ENCODE results near the gene NCDN. TPM values are rescaled to one million over a fixed set of nuclear protein-coding genes. Genes with fewer than 3 reads are reported as not detected.

NCDN gene
- total RNA-seq, 2 donors from 2014 or later, result 14.3 to 20.1 TPM

DNA sequence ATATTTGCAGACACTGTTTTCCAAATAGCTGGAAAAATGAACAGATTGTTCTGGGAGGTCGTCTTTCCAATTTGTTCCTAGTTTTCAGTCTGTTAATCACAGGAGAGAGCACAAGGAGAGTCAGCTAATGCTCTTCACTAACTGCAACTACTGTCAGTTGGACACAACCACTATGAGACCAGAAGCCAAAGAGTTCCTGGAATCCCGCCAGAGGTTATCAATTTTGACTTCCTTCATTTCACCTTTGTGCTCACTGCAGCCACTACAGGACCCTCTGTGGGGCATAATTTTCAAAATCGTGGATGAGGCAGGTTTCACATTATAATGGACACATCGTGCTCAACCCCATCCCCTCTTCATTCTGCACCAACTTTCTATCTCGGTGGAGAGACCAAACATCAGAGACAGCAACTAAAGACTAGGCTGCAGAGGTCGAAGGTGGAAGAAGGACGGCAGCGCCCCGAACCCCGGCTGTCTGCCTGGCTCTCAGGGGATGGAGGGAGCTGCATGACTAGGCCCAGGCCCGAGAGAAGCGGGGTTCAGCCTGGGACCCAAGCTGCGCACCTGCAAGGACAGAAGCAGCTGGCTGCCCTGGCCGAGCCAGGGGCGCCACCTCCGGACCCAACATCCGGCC, 998 bp upstream of the NCDN start:
- ATAC-seq (no peak), DNase-seq (no peak)
- TF ChIP-seq CTCF (IDR thresholded peaks at IDR 0.05), result no peak
- TF ChIP-seq POLR2A (IDR thresholded peaks at IDR 0.05), result no peak
- Histone ChIP-seq H3K4me3 (peak overlapping the region; percentile 73 to 76), H3K36me3 (replicated peaks in 1 of 2; ENCODE audit: insufficient read depth in 1 of 2, low read depth in 2 of 2) (no peaks in the 10 kb centered on the region), H3K27me3 (no peaks in the 10 kb centered on the region), H3K9me3 (no peaks in the 10 kb centered on the region), H3K27ac (peak overlapping the region; percentile 92 to 99 (median 98)), H3K4me1 (peaks cover 75% of the 10 kb centered on the region)
- WGBS, 2 donors, result 0 to 1% methylated on average over 5 to 17 of the region's 17 CpGs
- intact Hi-C loops (cut with DNase I), result no loop called here

DNA sequence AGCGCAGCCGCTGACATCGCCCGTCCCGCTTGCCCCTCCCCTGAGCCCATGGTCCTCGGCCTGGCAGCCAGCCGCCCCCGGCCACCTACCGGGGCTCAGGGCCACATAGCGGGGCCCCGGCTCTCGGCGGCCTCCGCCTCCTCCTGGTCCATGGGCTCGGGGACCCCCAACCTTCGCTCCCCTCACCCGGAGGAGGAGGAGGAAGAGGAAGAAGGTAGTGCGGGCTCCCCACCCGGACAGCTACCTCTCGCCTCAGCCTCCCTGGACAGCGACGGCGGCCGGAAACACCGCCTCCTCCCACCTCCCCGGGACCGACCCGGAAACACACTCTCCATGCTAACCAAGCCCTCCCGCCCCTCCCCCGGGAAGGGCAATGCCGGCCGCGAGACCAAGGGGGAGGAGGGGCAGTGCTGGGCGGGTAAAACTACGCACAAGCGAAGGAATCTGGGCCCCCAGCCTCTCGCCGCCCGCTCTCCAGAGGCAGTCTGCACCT, 435 bp upstream of the NCDN start, which contains the start of gene KIAA0319L:
TSS of gene KIAA0319L (minus strand) at position 286 of the 493 bp plus-strand sequence. CDS start 2,912 bp downstream, outside the sequence.
- peak; percentile 82 for ATAC-seq
- peak in 1 of 7 experiments; percentile 15 for TF ChIP-seq CTCF (IDR thresholded peaks at IDR 0.05)
- peak; percentile 54 to 83 (median 78) for TF ChIP-seq POLR2A (IDR thresholded peaks at IDR 0.05)
- no peaks in the 10 kb centered on the region for H3K36me3 ChIP-seq (replicated peaks in 1 of 2; ENCODE audit: insufficient read depth in 1 of 2, low read depth in 2 of 2)
- no peaks in the 10 kb centered on the region for H3K9me3 ChIP-seq
- peak within 1 kb of the TSS; percentile 73 to 76 for H3K4me3 ChIP-seq
- H3K27me3 ChIP-seq, result no peaks in the 10 kb centered on the region
- DNase-seq, result peak; percentile 85 to 89 (median 88)
- peak within 1 kb of the TSS; percentile 92 to 99 (median 98) for H3K27ac ChIP-seq
- H3K4me1 ChIP-seq, result peaks cover 73% of the 10 kb centered on the region
- 0 to 1% methylated on average over 6 to 38 of the region's 39 CpGs for WGBS, 2 donors
- intact Hi-C loops (cut with DNase I), result no loop called here

GRCh38 chr1:35558374-35559316, 1.0 kb downstream of the NCDN start:
- Histone ChIP-seq H3K36me3 (replicated peaks in 1 of 2; ENCODE audit: insufficient read depth in 1 of 2, low read depth in 2 of 2) (no peaks in the 10 kb centered on the region), H3K4me3 (peak overlapping the region; percentile 1 to 76), H3K4me1 (peaks cover 64% of the 10 kb centered on the region), H3K27ac (peak overlapping the region in 3 of 4 donors; percentile 92 to 99 (median 97)), H3K9me3 (no peaks in the 10 kb centered on the region), H3K27me3 (no peaks in the 10 kb centered on the region)
- DNase-seq (no peak), ATAC-seq (no peak)
- 32 to 35% methylated on average over 23 to 25 of the region's 26 CpGs for WGBS, 2 donors
- intact Hi-C loops (cut with DNase I), result no loop called here
- TF ChIP-seq CTCF (IDR thresholded peaks at IDR 0.05), result no peak

- H3K9me3 ChIP-seq, result no peaks in the 10 kb centered on the region
- no peak for TF ChIP-seq CTCF (IDR thresholded peaks at IDR 0.05)
Observed at GRCh38 chr1:35559317-35559944, 1.8 kb downstream of the NCDN start.

More at GRCh38 chr1:35559317-35559944, 1.8 kb downstream of the NCDN start:
- ATAC-seq (no peak), DNase-seq (no peak)
- intact Hi-C loops (cut with DNase I), result no loop called here
- H3K27me3 ChIP-seq, result no peaks in the 10 kb centered on the region
- WGBS, 2 donors, result 80% methylated on average over 7 of the region's 7 CpGs
- peaks cover 56% of the 10 kb centered on the region for H3K4me1 ChIP-seq
- no peak overlapping the region for H3K4me3 ChIP-seq
- no peaks in the 10 kb centered on the region for H3K36me3 ChIP-seq (replicated peaks in 1 of 2; ENCODE audit: insufficient read depth in 1 of 2, low read depth in 2 of 2)
- no peak overlapping the region for H3K27ac ChIP-seq
